HepG2 (cell line): ENCODE data around the gene DCDC2. TPM values are rescaled to one million over a fixed set of nuclear protein-coding genes. Genes with fewer than 3 reads are reported as not detected.
A peak's percentile ranks its signal among the peaks of the same experiment; 100 is the strongest.

Source experiments
- AHDC1 ChIP-seq: sonication (generic); formaldehyde crosslinking; IDR thresholded peaks from 2 replicates; pipeline ENCODE4 v1.5.1; 2020; ENCODE audit warnings: mild to moderate bottlenecking, missing genetic modification reagents, borderline replicate concordance
- EP300 ChIP-seq, 3 experiments: sonication (generic) in 1 of 3; formaldehyde crosslinking in 1 of 3; IDR thresholded peaks; 2 replicates each; pipeline versions ENCODE4 v1.5.1 to v1.6.1; 2011 to 2020; ENCODE audit warnings: low read depth in 2 of 3, low read length in 2 of 3, borderline replicate concordance in 1 of 3, improper control_type of control experiment in 1 of 3, mild to moderate bottlenecking in 1 of 3, missing genetic modification reagents in 1 of 3, moderate library complexity in 1 of 3
- FOXP1 ChIP-seq, 2 experiments: fragments of 450-650 bp in 1 of 2; IDR thresholded peaks; 2 replicates each; pipeline ENCODE4 v1.6.1; 2017 to 2018; ENCODE audit warnings: antibody characterized with exemption in 1 of 2
- GATAD2A ChIP-seq: IDR thresholded peaks from 2 replicates; pipeline ENCODE4 v1.6.1; 2016
- HMG20A ChIP-seq: IDR thresholded peaks from 2 replicates; pipeline ENCODE4 v1.6.1; 2016; ENCODE audit warnings: borderline replicate concordance
- MIER2 ChIP-seq: IDR thresholded peaks from 2 replicates; pipeline ENCODE4 v1.6.1; 2016; ENCODE audit warnings: missing biosample characterization, missing genetic modification reagents
- SP1 ChIP-seq, 2 experiments: fragments of 450-650 bp in 1 of 2; sonication (generic) in 1 of 2; formaldehyde crosslinking in 1 of 2; IDR thresholded peaks; 2 replicates each; pipeline versions ENCODE4 v1.4.0 to v1.6.1; 2016 to 2020; ENCODE audit warnings: missing genetic modification reagents in 1 of 2
- U2AF1 ChIP-seq: fragments of 200-400 bp; formaldehyde crosslinking; optimal IDR thresholded peaks from 2 replicates; pipeline ENCODE3; 2017; ENCODE audit warnings: mild to moderate bottlenecking, low read depth, low read length
- ZNF337 ChIP-seq: sonication (generic); formaldehyde crosslinking; IDR thresholded peaks from 2 replicates; pipeline ENCODE4 v1.5.1; 2020; ENCODE audit warnings: missing genetic modification reagents, low read depth, mild to moderate bottlenecking, borderline replicate concordance
- ZNF567 ChIP-seq: sonication (generic); formaldehyde crosslinking; IDR thresholded peaks from 2 replicates; pipeline ENCODE4 v1.8.1; 2023; ENCODE audit warnings: mild to moderate bottlenecking, missing genetic modification reagents, borderline replicate concordance
- ZNF883 ChIP-seq: sonication (generic); formaldehyde crosslinking; IDR thresholded peaks from 2 replicates; pipeline ENCODE4 v1.5.1; 2020; ENCODE audit warnings: mild to moderate bottlenecking, missing genetic modification reagents; ENCODE audit errors: not compliant biosample characterization
- polyA plus RNA-seq, 8 experiments: library from polyadenylated mRNA; depleted of rRNA in 3 of 8; stranded (reverse) in 7 of 8; unstranded in 1 of 8; fragments of >200 nt; fragmentation: Illumina TruSeq in 4 of 8; extraction: Trizol in 4 of 8; gene quantifications; 2 replicates each; pipeline versions ENCODE4 v1.2.1 to v1.2.3, GENCODE V29; 2011 to 2016; ENCODE audit warnings: low read depth in 4 of 8, missing spikeins in 1 of 8, mixed read lengths in 1 of 8; ENCODE audit not compliant: insufficient read depth in 1 of 8
- total RNA-seq, 5 experiments: library from RNA; depleted of rRNA; stranded (reverse); fragments of >200 nt; fragmentation: Illumina TruSeq; extraction: Trizol; gene quantifications; 2 replicates each; pipeline ENCODE4 v1.2.3, GENCODE V29; 2016; ENCODE audit warnings: low read depth in 1 of 5
- TF ChIP-seq, protein P1 (sequence below), 2 experiments: IDR thresholded peaks; 2 replicates each; pipeline ENCODE4 v1.6.1; 2011 to 2012; ENCODE audit warnings: low read length in 2 of 2, borderline replicate concordance in 1 of 2, low read depth in 1 of 2, mild to moderate bottlenecking in 1 of 2, moderate library complexity in 1 of 2
- TF ChIP-seq, protein P2 (sequence below): sonication (generic); formaldehyde crosslinking; IDR thresholded peaks from 2 replicates; pipeline ENCODE4 v1.4.0; 2020; ENCODE audit warnings: mild to moderate bottlenecking, missing genetic modification reagents
- TF ChIP-seq, protein P3 (sequence below): sonication (generic); formaldehyde crosslinking; IDR thresholded peaks from 2 replicates; pipeline ENCODE4 v1.5.1; 2020; ENCODE audit warnings: mild to moderate bottlenecking, missing genetic modification reagents, borderline replicate concordance
- TF ChIP-seq, protein P4 (sequence below): sonication (generic); formaldehyde crosslinking; IDR thresholded peaks from 2 replicates; pipeline ENCODE4 v1.4.0; 2020; ENCODE audit warnings: mild to moderate bottlenecking, low read depth, missing genetic modification reagents

Gene DCDC2
- total and polyA plus RNA-seq, 2 of the 13 experiments (the other 11 are each of a cell fraction or from before 2014, with no cell fraction given) = 9.0 to 36.2 TPM

DNA sequence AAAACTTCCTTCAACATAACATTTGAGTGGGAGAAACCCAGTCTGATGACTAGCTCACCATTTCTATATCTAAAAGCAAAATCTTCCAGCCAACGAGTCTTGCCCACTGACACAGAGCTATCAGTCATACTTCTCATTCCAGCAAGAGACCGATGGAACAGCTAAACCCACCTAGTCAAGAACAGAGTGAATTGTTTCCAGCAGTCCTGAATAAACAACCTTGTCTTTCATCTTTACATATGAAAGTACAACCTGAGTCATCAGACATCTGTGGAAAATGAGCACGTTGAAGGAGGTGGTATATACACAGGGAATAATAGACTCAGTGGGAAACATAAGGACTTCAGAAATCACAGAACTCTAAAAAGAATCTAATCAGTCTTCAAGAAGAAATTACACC lies 208.0 kb downstream of the DCDC2 start (continued):
- TF ChIP-seq, protein P1, sequence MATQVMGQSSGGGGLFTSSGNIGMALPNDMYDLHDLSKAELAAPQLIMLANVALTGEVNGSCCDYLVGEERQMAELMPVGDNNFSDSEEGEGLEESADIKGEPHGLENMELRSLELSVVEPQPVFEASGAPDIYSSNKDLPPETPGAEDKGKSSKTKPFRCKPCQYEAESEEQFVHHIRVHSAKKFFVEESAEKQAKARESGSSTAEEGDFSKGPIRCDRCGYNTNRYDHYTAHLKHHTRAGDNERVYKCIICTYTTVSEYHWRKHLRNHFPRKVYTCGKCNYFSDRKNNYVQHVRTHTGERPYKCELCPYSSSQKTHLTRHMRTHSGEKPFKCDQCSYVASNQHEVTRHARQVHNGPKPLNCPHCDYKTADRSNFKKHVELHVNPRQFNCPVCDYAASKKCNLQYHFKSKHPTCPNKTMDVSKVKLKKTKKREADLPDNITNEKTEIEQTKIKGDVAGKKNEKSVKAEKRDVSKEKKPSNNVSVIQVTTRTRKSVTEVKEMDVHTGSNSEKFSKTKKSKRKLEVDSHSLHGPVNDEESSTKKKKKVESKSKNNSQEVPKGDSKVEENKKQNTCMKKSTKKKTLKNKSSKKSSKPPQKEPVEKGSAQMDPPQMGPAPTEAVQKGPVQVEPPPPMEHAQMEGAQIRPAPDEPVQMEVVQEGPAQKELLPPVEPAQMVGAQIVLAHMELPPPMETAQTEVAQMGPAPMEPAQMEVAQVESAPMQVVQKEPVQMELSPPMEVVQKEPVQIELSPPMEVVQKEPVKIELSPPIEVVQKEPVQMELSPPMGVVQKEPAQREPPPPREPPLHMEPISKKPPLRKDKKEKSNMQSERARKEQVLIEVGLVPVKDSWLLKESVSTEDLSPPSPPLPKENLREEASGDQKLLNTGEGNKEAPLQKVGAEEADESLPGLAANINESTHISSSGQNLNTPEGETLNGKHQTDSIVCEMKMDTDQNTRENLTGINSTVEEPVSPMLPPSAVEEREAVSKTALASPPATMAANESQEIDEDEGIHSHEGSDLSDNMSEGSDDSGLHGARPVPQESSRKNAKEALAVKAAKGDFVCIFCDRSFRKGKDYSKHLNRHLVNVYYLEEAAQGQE (IDR thresholded peaks at IDR 0.05; ENCODE audit: borderline replicate concordance in 1 of 2, low read depth in 1 of 2, low read length in 2 of 2) = peak in 1 of 2 experiments; percentile 31; a peak in 1 of 4 replicates
- TF ChIP-seq HMG20A (peak; percentile 86), U2AF1 (no peak), MIER2 (0 out of 2 replicates have a peak, but pooled peaks have one; percentile 40), AHDC1 (CRISPR knock-in tag) (0 out of 2 replicates have a peak, but pooled peaks have one; percentile 48), EP300 (IDR thresholded peaks at IDR 0.05; ENCODE audit: low read depth in 2 of 2, low read length in 2 of 2) (peak in 1 of 2 experiments; percentile 76; a peak in 2 of 4 replicates), EP300 (CRISPR knock-in tag; IDR thresholded peaks at IDR 0.05; ENCODE audit: borderline replicate concordance) (no peak; the same call in 1 of the 2 replicates), ZNF337 (no peak), SP1 (IDR thresholded peaks at IDR 0.05) (no peak), SP1 (CRISPR knock-in tag; IDR thresholded peaks at IDR 0.05) (no peak), FOXP1 (IDR thresholded peaks at IDR 0.05) (no peak), FOXP1 (CRISPR knock-in tag; IDR thresholded peaks at IDR 0.05) (0 out of 2 replicates have a peak, but pooled peaks have one; percentile 18), ZNF567 (CRISPR knock-in tag) (no peak), GATAD2A (peak; percentile 57; the same call in 1 of the 2 replicates), ZNF883 (no peak)
- TF ChIP-seq, protein P2, sequence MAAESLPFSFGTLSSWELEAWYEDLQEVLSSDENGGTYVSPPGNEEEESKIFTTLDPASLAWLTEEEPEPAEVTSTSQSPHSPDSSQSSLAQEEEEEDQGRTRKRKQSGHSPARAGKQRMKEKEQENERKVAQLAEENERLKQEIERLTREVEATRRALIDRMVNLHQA (CRISPR knock-in tag) = no peak
- TF ChIP-seq, protein P3, sequence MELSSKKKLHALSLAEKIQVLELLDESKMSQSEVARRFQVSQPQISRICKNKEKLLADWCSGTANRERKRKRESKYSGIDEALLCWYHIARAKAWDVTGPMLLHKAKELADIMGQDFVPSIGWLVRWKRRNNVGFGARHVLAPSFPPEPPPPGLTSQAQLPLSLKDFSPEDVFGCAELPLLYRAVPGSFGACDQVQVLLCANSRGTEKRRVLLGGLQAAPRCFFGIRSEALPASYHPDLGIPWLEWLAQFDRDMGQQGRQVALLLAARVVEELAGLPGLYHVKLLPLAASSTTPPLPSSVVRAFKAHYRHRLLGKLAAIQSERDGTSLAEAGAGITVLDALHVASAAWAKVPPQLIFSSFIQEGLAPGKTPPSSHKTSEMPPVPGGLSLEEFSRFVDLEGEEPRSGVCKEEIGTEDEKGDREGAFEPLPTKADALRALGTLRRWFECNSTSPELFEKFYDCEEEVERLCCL (CRISPR knock-in tag) = no peak
- TF ChIP-seq, protein P4, sequence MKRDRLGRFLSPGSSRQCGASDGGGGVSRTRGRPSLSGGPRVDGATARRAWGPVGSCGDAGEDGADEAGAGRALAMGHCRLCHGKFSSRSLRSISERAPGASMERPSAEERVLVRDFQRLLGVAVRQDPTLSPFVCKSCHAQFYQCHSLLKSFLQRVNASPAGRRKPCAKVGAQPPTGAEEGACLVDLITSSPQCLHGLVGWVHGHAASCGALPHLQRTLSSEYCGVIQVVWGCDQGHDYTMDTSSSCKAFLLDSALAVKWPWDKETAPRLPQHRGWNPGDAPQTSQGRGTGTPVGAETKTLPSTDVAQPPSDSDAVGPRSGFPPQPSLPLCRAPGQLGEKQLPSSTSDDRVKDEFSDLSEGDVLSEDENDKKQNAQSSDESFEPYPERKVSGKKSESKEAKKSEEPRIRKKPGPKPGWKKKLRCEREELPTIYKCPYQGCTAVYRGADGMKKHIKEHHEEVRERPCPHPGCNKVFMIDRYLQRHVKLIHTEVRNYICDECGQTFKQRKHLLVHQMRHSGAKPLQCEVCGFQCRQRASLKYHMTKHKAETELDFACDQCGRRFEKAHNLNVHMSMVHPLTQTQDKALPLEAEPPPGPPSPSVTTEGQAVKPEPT (CRISPR knock-in tag) = no peak
